ENCODE data around the gene IGFBP1. TPM values are rescaled to one million over a fixed set of nuclear protein-coding genes. Genes with fewer than 3 reads are reported as not detected.

IGFBP1 gene
- total and polyA plus RNA-seq, 2 experiments from 2014 or later: 0.50 to 1.3 TPM

DNA sequence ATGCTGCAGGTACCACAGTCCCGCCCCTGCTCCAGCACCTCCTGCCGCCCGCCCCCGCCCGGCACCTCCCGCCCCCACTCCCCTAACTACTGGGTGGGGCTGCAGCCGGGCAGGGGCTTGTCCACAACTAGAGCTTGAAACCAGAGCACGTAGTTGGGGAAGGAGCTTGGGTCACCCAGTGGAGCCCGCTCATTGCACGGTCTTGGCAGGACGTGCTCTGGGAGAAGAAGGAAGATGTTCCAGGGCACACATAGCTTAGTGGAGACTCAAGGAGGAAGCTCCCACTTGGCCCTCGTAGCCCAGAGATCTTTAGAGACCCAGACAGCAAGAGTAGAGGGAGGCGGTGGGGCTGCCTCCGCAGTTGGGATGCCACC, 692 bp downstream of the IGFBP1 start:
- Histone ChIP-seq H3K9ac (peak overlapping the region; percentile 14; the same call in 1 of the 2 replicates), H3K4me2 (ENCODE audit: unreplicated experiment) (peak overlapping the region; percentile 51), H4K20me1 (ENCODE audit: insufficient read depth) (no peaks in the 10 kb centered on the region), H3K4me1 (ENCODE audit: insufficient read depth) (peaks cover 9% of the 10 kb centered on the region; the same call in 1 of the 2 replicates), H3F3A (ENCODE audit: insufficient read depth) (peaks cover 14% of the 10 kb centered on the region; the same call in 1 of the 2 replicates), H3K79me2 (ENCODE audit: insufficient read depth) (no peaks in the 10 kb centered on the region), H3K9me3 (ENCODE audit: low read depth) (no peaks in the 10 kb centered on the region), H3K27me3 (replicated peaks; ENCODE audit: insufficient read depth) (no peaks in the 10 kb centered on the region), H2AFZ (peak overlapping the region; percentile 67), H3K4me3 (peak overlapping the region; percentile 63), H3K36me3 (ENCODE audit: low read depth) (no peaks in the 10 kb centered on the region), H3K27ac (no peak overlapping the region), H3K9me2 (ENCODE audit: insufficient read depth) (no peaks in the 10 kb centered on the region)
- in situ Hi-C loops (cut with MboI): loop anchor here (25.0 kb wide), 1 partner anchor 1923 kb away; no protein-coding TSS in a partner anchor
- WGBS, 2 experiments (ENCODE audit: low coverage in 1 of 2, low lambda C conversion rate in 2 of 2, missing lambda C conversion rate in 2 of 2): 34 to 69% methylated on average over 6 to 14 of the region's 14 CpGs
- TF ChIP-seq EZH2 (IDR thresholded peaks at IDR 0.05; ENCODE audit: insufficient read depth, poor library complexity, severe bottlenecking) (no peak), EZH2phosphoT487 (IDR thresholded peaks at IDR 0.05; ENCODE audit: insufficient read depth, low read depth) (no peak)
- DNase-seq: peak; percentile 22

GRCh38 chr7:45889367-45890067, 1.2 kb downstream of the IGFBP1 start:
- 83 to 87% methylated on average over 8 of the region's 8 CpGs for WGBS, 2 experiments (ENCODE audit: low coverage in 1 of 2, low lambda C conversion rate in 2 of 2, missing lambda C conversion rate in 2 of 2)
- Histone ChIP-seq H3K4me1 (ENCODE audit: insufficient read depth) (peaks cover 9% of the 10 kb centered on the region; the same call in 1 of the 2 replicates), H3K9ac (no peak overlapping the region), H3K4me3 (no peak overlapping the region), H3K4me2 (ENCODE audit: unreplicated experiment) (no peak overlapping the region), H2AFZ (no peak overlapping the region), H3K27me3 (replicated peaks; ENCODE audit: insufficient read depth) (no peaks in the 10 kb centered on the region), H4K20me1 (ENCODE audit: insufficient read depth) (no peaks in the 10 kb centered on the region), H3F3A (ENCODE audit: insufficient read depth) (peaks cover 14% of the 10 kb centered on the region; the same call in 1 of the 2 replicates), H3K27ac (no peak overlapping the region), H3K9me2 (ENCODE audit: insufficient read depth) (no peaks in the 10 kb centered on the region), H3K9me3 (ENCODE audit: low read depth) (no peaks in the 10 kb centered on the region), H3K79me2 (ENCODE audit: insufficient read depth) (no peaks in the 10 kb centered on the region), H3K36me3 (ENCODE audit: low read depth) (no peaks in the 10 kb centered on the region)
- no peak for DNase-seq
- TF ChIP-seq EZH2phosphoT487 (IDR thresholded peaks at IDR 0.05; ENCODE audit: insufficient read depth, low read depth): no peak
- no peak for TF ChIP-seq EZH2 (IDR thresholded peaks at IDR 0.05; ENCODE audit: insufficient read depth, poor library complexity, severe bottlenecking)
- in situ Hi-C loops (cut with MboI): loop anchor here (25.0 kb wide), 1 partner anchor 1923 kb away; no protein-coding TSS in a partner anchor

DNA sequence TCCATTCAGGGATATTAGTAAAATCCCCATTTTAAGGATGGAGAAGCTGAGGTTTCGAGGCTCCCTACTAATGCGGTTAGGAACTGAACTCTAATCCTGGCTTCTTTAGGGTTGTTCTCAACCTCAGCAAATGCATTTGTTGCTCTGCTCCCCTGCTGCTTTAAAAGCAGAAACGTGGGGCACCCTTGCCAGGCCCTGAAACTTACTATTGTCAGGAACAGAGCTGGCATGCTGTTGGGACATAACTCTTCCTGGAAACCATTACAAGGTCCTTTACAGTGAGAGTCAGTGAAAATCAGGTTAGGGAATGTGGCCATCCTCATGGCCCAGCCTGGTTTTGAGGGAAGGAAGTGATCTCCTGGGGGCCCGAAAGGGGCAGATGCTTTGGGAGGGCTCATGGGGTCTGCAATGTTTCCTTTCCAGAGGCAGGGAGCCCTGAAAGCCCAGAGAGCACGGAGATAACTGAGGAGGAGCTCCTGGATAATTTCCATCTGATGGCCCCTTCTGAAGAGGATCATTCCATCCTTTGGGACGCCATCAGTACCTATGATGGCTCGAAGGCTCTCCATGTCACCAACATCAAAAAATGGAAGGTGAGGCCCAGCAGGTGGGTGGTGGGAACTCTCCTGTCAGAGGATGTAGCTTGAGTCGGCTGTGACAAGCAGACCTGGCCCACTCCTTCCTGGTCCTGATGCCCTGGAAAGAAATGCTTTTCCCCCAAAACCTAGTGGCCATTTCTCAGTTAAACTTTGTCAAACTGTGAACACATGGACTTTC, 2.0 kb downstream of the IGFBP1 start:
- TF ChIP-seq EZH2 (IDR thresholded peaks at IDR 0.05; ENCODE audit: insufficient read depth, poor library complexity, severe bottlenecking): no peak
- TF ChIP-seq EZH2phosphoT487 (IDR thresholded peaks at IDR 0.05; ENCODE audit: insufficient read depth, low read depth): no peak
- Histone ChIP-seq H4K20me1 (ENCODE audit: insufficient read depth) (no peaks in the 10 kb centered on the region), H2AFZ (no peak overlapping the region), H3K27ac (no peak overlapping the region), H3K36me3 (ENCODE audit: low read depth) (no peaks in the 10 kb centered on the region), H3K4me1 (ENCODE audit: insufficient read depth) (peaks cover 8% of the 10 kb centered on the region; the same call in 1 of the 2 replicates), H3F3A (ENCODE audit: insufficient read depth) (peaks cover 14% of the 10 kb centered on the region; the same call in 1 of the 2 replicates), H3K4me3 (no peak overlapping the region), H3K4me2 (ENCODE audit: unreplicated experiment) (no peak overlapping the region), H3K79me2 (ENCODE audit: insufficient read depth) (no peaks in the 10 kb centered on the region), H3K9me2 (ENCODE audit: insufficient read depth) (no peaks in the 10 kb centered on the region), H3K9me3 (ENCODE audit: low read depth) (no peaks in the 10 kb centered on the region), H3K9ac (no peak overlapping the region), H3K27me3 (replicated peaks; ENCODE audit: insufficient read depth) (no peaks in the 10 kb centered on the region)
- in situ Hi-C loops (cut with MboI): loop anchor here (25.0 kb wide), 1 partner anchor 1922 kb away; no protein-coding TSS in a partner anchor
- no peak for DNase-seq
- WGBS, 2 experiments (ENCODE audit: low coverage in 1 of 2, low lambda C conversion rate in 2 of 2, missing lambda C conversion rate in 2 of 2): 86 to 88% methylated on average over 8 of the region's 8 CpGs

DNA sequence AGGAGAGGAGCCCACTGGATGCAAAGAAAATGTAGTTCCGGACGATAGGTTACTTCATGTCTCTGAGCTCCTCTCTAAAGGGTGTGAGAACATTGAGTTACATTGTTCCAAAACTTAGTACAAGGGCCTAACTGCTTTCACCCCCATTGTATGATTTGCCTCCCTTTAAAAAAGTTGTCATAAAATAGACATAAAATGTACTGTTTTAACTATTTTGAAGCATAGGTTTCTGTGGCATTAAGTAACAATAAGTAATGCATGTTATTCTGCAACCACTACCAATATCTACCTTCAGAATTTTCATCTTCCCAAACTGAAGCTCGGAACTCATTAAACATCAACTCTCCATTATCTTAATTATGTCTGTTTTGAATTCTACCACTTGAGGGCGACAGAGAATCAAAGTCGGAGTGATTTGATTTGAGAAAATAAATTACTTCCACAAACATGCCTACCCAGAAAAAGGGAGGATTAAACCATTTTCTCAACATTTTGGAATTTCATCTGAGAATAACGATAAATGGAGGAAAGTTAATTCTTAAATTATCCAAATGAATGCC, 2.7 kb downstream of the IGFBP1 start:
- Histone ChIP-seq H2AFZ (no peak overlapping the region), H3K4me3 (no peak overlapping the region), H3K9me3 (ENCODE audit: low read depth) (no peaks in the 10 kb centered on the region), H3K79me2 (ENCODE audit: insufficient read depth) (no peaks in the 10 kb centered on the region), H3F3A (ENCODE audit: insufficient read depth) (0 out of 2 replicates have a peak, but pooled peaks cover 9% of the 10 kb centered on the region), H3K4me2 (ENCODE audit: unreplicated experiment) (peak overlapping the region; percentile 10), H4K20me1 (ENCODE audit: insufficient read depth) (no peaks in the 10 kb centered on the region), H3K9me2 (ENCODE audit: insufficient read depth) (no peaks in the 10 kb centered on the region), H3K36me3 (ENCODE audit: low read depth) (no peaks in the 10 kb centered on the region), H3K9ac (no peak overlapping the region), H3K27ac (no peak overlapping the region), H3K4me1 (ENCODE audit: insufficient read depth) (0 out of 2 replicates have a peak, but pooled peaks cover 2% of the 10 kb centered on the region), H3K27me3 (replicated peaks; ENCODE audit: insufficient read depth) (no peaks in the 10 kb centered on the region)
- in situ Hi-C loops (cut with MboI): loop anchor here (25.0 kb wide), 1 partner anchor 1921 kb away; no protein-coding TSS in a partner anchor
- no peak for TF ChIP-seq EZH2phosphoT487 (IDR thresholded peaks at IDR 0.05; ENCODE audit: insufficient read depth, low read depth)
- no peak for TF ChIP-seq EZH2 (IDR thresholded peaks at IDR 0.05; ENCODE audit: insufficient read depth, poor library complexity, severe bottlenecking)
- peak; percentile 63 for DNase-seq
- 21 to 25% methylated on average over 6 of the region's 6 CpGs for WGBS, 2 experiments (ENCODE audit: low coverage in 1 of 2, low lambda C conversion rate in 2 of 2, missing lambda C conversion rate in 2 of 2)

Data from GM23248 (cell line).